Measurements from ENCODE around the gene STARD13. TPM values are rescaled to one million over a fixed set of nuclear protein-coding genes. Genes with fewer than 3 reads are reported as not detected.

Gene STARD13
- total and polyA plus RNA-seq, 4 donors = 2.7 to 15.3 (median 5.7) TPM

- Histone ChIP-seq H3K9ac (ENCODE audit: low read depth in 1 of 2, low read length in 2 of 2) (no peak overlapping the region), H3K27ac (ENCODE audit: low read depth in 1 of 2, low read length in 2 of 2) (no peak overlapping the region), H3K27me3 (ENCODE audit: control insufficient read depth in 4 of 4, insufficient read depth in 4 of 4, low read length in 3 of 4) (no peaks in the 10 kb centered on the region), H3K36me3 (ENCODE audit: control insufficient read depth in 4 of 4, insufficient read depth in 3 of 4, low read depth in 1 of 4, low read length in 3 of 4) (no peaks in the 10 kb centered on the region), H3K4me3 (ENCODE audit: low read depth in 1 of 3, low read length in 3 of 3) (no peak overlapping the region), H3K9me3 (ENCODE audit: control insufficient read depth in 4 of 4, low read length in 3 of 4) (no peaks in the 10 kb centered on the region), H3K4me1 (ENCODE audit: control insufficient read depth in 4 of 4, insufficient read depth in 4 of 4, low read length in 3 of 4) (peaks cover 6 to 24% (median 23%) of the 10 kb centered on the region in 4 donors)
- no peak for DNase-seq (ENCODE audit: low spot score)
- TF ChIP-seq FOXA2 (IDR thresholded peaks at IDR 0.05) = no peak
- TF ChIP-seq ATF3 (IDR thresholded peaks at IDR 0.05) = no peak
- TF ChIP-seq, protein P1, sequence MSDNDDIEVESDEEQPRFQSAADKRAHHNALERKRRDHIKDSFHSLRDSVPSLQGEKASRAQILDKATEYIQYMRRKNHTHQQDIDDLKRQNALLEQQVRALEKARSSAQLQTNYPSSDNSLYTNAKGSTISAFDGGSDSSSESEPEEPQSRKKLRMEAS (IDR thresholded peaks at IDR 0.05) = no peak
- no peak for TF ChIP-seq HNF4A (conservative IDR thresholded peaks at IDR 0.05)
- TF ChIP-seq, protein P2, sequence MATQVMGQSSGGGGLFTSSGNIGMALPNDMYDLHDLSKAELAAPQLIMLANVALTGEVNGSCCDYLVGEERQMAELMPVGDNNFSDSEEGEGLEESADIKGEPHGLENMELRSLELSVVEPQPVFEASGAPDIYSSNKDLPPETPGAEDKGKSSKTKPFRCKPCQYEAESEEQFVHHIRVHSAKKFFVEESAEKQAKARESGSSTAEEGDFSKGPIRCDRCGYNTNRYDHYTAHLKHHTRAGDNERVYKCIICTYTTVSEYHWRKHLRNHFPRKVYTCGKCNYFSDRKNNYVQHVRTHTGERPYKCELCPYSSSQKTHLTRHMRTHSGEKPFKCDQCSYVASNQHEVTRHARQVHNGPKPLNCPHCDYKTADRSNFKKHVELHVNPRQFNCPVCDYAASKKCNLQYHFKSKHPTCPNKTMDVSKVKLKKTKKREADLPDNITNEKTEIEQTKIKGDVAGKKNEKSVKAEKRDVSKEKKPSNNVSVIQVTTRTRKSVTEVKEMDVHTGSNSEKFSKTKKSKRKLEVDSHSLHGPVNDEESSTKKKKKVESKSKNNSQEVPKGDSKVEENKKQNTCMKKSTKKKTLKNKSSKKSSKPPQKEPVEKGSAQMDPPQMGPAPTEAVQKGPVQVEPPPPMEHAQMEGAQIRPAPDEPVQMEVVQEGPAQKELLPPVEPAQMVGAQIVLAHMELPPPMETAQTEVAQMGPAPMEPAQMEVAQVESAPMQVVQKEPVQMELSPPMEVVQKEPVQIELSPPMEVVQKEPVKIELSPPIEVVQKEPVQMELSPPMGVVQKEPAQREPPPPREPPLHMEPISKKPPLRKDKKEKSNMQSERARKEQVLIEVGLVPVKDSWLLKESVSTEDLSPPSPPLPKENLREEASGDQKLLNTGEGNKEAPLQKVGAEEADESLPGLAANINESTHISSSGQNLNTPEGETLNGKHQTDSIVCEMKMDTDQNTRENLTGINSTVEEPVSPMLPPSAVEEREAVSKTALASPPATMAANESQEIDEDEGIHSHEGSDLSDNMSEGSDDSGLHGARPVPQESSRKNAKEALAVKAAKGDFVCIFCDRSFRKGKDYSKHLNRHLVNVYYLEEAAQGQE (IDR thresholded peaks at IDR 0.05) = no peak
- no peak for TF ChIP-seq NR2F2 (IDR thresholded peaks at IDR 0.05)
- TF ChIP-seq FOXA1 (IDR thresholded peaks at IDR 0.05) = no peak
- no peak for TF ChIP-seq RAD21 (IDR thresholded peaks at IDR 0.05)
- TF ChIP-seq HNF4G (IDR thresholded peaks at IDR 0.05) = no peak
- no peak for TF ChIP-seq SP1 (IDR thresholded peaks at IDR 0.05)
- TF ChIP-seq JUND (IDR thresholded peaks at IDR 0.05) = no peak
- TF ChIP-seq RXRA (IDR thresholded peaks at IDR 0.05) = no peak
- no peak for TF ChIP-seq TAF1 (conservative IDR thresholded peaks at IDR 0.05)
- no peak for TF ChIP-seq GABPA (IDR thresholded peaks at IDR 0.05 in 1 of 2, conservative IDR thresholded peaks at IDR 0.05 in 1 of 2)
- TF ChIP-seq EGR1 (IDR thresholded peaks at IDR 0.05; ENCODE audit: low read depth in 2 of 2) = no peak
- TF ChIP-seq YY1 (IDR thresholded peaks at IDR 0.05) = no peak
- TF ChIP-seq, protein P3, sequence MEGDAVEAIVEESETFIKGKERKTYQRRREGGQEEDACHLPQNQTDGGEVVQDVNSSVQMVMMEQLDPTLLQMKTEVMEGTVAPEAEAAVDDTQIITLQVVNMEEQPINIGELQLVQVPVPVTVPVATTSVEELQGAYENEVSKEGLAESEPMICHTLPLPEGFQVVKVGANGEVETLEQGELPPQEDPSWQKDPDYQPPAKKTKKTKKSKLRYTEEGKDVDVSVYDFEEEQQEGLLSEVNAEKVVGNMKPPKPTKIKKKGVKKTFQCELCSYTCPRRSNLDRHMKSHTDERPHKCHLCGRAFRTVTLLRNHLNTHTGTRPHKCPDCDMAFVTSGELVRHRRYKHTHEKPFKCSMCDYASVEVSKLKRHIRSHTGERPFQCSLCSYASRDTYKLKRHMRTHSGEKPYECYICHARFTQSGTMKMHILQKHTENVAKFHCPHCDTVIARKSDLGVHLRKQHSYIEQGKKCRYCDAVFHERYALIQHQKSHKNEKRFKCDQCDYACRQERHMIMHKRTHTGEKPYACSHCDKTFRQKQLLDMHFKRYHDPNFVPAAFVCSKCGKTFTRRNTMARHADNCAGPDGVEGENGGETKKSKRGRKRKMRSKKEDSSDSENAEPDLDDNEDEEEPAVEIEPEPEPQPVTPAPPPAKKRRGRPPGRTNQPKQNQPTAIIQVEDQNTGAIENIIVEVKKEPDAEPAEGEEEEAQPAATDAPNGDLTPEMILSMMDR (IDR thresholded peaks at IDR 0.05; ENCODE audit: low read depth, low read length, missing input control) = no peak
- TF ChIP-seq ZBTB33 (IDR thresholded peaks at IDR 0.05) = no peak
- WGBS = 96% methylated on average over 5 of the region's 5 CpGs
These were observed 112.6 kb downstream of the STARD13 start for GRCh38 chr13:33172911-33173310.

Data from liver (tissue), 9 donors.